HepG2 (cell line): ENCODE measurements around the gene CYP27A1.

ENCODE experiments used
- CTCF ChIP-seq: sonication (generic); formaldehyde crosslinking; IDR thresholded peaks from 2 replicates; pipeline ENCODE4 v1.5.0; 2020; ENCODE audit warnings: mild to moderate bottlenecking, missing genetic modification reagents, moderate library complexity
- HDAC2 ChIP-seq: sonication (generic); formaldehyde crosslinking; IDR thresholded peaks from 2 replicates; pipeline ENCODE4 v1.4.0; 2020; ENCODE audit warnings: missing genetic modification reagents
- POLR2AphosphoS5 ChIP-seq: IDR thresholded peaks from 2 replicates; pipeline ENCODE4 v1.6.1; 2012; ENCODE audit warnings: low read depth, low read length
- PRDM10 ChIP-seq: sonication (generic); formaldehyde crosslinking; IDR thresholded peaks from 2 replicates; pipeline ENCODE4 v1.4.0; 2020; ENCODE audit warnings: low read depth, missing genetic modification reagents
- PRPF4 ChIP-seq: fragments of 200-400 bp; formaldehyde crosslinking; IDR thresholded peaks from 2 replicates; pipeline ENCODE4 v1.6.1; 2016; ENCODE audit warnings: low read length, low read depth; ENCODE audit not compliant: poor library complexity, severe bottlenecking

- no peak for TF ChIP-seq PRPF4
- TF ChIP-seq PRDM10 (CRISPR knock-in tag) = no peak
- no peak for TF ChIP-seq POLR2AphosphoS5
- no peak for TF ChIP-seq CTCF
- no peak for TF ChIP-seq HDAC2 (CRISPR knock-in tag)
Measured at GRCh38 chr2:218777276-218777990, 4.5 kb upstream of the CYP27A1 start.
